K562 (cell line): ENCODE results near the gene TMC2. TPM values are rescaled to one million over a fixed set of nuclear protein-coding genes. Genes with fewer than 3 reads are reported as not detected.

Source experiments
- CAMTA2 ChIP-seq: fragments of 250-450 bp; sonication (Bioruptor Pico); conservative IDR thresholded peaks from 2 replicates; pipeline ENCODE4 v1.5.1; 2022
- CHD7 ChIP-seq: fragments of 200-600 bp; sonication (generic); IDR thresholded peaks from one replicate; pipeline ENCODE4 v1.6.1; 2012; ENCODE audit warnings: mild to moderate bottlenecking, low read depth, low read length, inconsistent platforms
- COPS2 ChIP-seq: fragments of 450-650 bp; conservative IDR thresholded peaks from 2 replicates; pipeline ENCODE4 v1.6.1; 2016; ENCODE audit warnings: mild to moderate bottlenecking, moderate library complexity
- CREB3 ChIP-seq: fragments of 450-650 bp; conservative IDR thresholded peaks from 2 replicates; pipeline ENCODE4 v1.6.1; 2016; ENCODE audit warnings: missing genetic modification characterization, low read depth, mild to moderate bottlenecking, missing compliant biosample characterization, moderate library complexity
- FOXA1 ChIP-seq: fragments of 450-650 bp; IDR thresholded peaks from 2 replicates; pipeline ENCODE4 v1.6.1; 2016; ENCODE audit warnings: mild to moderate bottlenecking, borderline replicate concordance
- FOXJ3 ChIP-seq: sonication (generic); formaldehyde crosslinking; IDR thresholded peaks from 2 replicates; pipeline ENCODE4 v1.4.0; 2020; ENCODE audit warnings: mild to moderate bottlenecking, missing genetic modification reagents
- GATAD2A ChIP-seq: fragments of 450-650 bp; IDR thresholded peaks from 2 replicates; pipeline ENCODE4 v1.6.1; 2017
- HNRNPUL1 ChIP-seq: fragments of 200-400 bp; formaldehyde crosslinking; IDR thresholded peaks from 2 replicates; pipeline ENCODE4 v1.6.1; 2017; ENCODE audit warnings: low read length
- SIRT6 ChIP-seq: IDR thresholded peaks from one replicate; pipeline ENCODE4 v1.6.1; 2012; ENCODE audit warnings: low read depth, mild to moderate bottlenecking, control low read depth, inconsistent platforms, low read length, moderate library complexity
- polyA plus RNA-seq, 8 experiments: library from polyadenylated mRNA; depleted of rRNA in 4 of 8; stranded (reverse) in 5 of 8; unstranded in 3 of 8; fragments of >200 nt; fragmentation: Nextera tagmentation in 2 of 8; fragmentation: Illumina TruSeq in 1 of 8; extraction: Ambion mirVana in 2 of 8; extraction: Trizol in 1 of 8; gene quantifications; 2 replicates each; pipeline versions ENCODE4 v1.2.1 to v1.2.3, GENCODE V29; 2011 to 2014; ENCODE audit warnings: inconsistent platforms in 1 of 8, missing spikeins in 1 of 8
- total RNA-seq, 7 experiments: library from RNA; depleted of rRNA in 6 of 7; stranded (reverse); fragments of >200 nt in 6 of 7; fragmentation: Illumina TruSeq in 2 of 7; extraction: Trizol in 2 of 7; gene quantifications; 2 replicates each; pipeline versions ENCODE4 v1.2.1 to v1.2.3, GENCODE V29; 2011 to 2021; ENCODE audit warnings: low replicate concordance in 1 of 7
- TF ChIP-seq, protein P1 (sequence below): fragments of 200-800 bp; sonication (Bioruptor generic); IDR thresholded peaks from 2 replicates; pipeline ENCODE4 v1.6.1; 2016; ENCODE audit warnings: missing genetic modification characterization, missing compliant biosample characterization

Gene TMC2
- total and polyA plus RNA-seq, 9 of the 15 experiments (the other 6 are each of a cell fraction or from before 2014, with no cell fraction given) = not detected

DNA sequence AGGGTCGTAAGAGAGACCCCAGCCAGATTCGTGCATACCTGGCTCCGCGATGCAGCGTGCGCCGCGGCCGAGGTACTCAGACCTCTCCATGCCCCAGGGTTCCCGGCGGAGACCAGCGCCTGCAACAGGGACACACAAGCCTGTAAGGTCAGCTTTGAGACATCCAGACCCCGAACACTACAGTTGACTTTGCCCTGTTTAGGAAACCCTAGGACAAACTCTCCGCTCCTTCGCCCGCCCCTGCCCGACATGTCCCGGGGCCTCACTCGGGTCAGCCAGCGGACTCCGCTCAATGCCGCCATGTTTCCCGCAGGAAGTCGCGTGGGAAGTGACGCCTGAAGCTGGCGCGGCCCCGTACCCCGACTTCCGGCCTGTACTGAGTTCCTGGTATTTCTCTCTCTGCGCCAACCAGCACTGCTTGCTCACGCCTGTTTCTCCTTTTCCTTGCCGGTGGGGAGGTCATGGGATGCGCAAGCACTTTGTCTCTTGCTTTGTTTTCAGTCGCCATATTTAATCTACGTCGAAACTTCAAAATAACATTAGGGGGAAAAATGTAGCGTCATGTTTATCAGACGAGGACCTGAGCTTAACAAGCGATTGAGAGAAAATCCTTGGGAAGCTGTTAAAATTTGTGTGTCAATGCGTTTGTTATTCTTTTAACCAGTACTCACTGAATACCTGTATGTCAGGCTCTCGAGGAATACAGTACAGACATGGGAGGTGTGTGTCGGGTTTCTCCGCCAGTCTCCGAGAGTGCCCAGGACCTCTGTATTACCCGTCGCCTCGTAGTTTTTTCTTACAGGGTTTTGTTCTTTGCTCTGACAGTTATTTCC is 127.7 kb downstream of the TMC2 start, which contains the start of gene IDH3B (continued):
- TF ChIP-seq, protein P1, sequence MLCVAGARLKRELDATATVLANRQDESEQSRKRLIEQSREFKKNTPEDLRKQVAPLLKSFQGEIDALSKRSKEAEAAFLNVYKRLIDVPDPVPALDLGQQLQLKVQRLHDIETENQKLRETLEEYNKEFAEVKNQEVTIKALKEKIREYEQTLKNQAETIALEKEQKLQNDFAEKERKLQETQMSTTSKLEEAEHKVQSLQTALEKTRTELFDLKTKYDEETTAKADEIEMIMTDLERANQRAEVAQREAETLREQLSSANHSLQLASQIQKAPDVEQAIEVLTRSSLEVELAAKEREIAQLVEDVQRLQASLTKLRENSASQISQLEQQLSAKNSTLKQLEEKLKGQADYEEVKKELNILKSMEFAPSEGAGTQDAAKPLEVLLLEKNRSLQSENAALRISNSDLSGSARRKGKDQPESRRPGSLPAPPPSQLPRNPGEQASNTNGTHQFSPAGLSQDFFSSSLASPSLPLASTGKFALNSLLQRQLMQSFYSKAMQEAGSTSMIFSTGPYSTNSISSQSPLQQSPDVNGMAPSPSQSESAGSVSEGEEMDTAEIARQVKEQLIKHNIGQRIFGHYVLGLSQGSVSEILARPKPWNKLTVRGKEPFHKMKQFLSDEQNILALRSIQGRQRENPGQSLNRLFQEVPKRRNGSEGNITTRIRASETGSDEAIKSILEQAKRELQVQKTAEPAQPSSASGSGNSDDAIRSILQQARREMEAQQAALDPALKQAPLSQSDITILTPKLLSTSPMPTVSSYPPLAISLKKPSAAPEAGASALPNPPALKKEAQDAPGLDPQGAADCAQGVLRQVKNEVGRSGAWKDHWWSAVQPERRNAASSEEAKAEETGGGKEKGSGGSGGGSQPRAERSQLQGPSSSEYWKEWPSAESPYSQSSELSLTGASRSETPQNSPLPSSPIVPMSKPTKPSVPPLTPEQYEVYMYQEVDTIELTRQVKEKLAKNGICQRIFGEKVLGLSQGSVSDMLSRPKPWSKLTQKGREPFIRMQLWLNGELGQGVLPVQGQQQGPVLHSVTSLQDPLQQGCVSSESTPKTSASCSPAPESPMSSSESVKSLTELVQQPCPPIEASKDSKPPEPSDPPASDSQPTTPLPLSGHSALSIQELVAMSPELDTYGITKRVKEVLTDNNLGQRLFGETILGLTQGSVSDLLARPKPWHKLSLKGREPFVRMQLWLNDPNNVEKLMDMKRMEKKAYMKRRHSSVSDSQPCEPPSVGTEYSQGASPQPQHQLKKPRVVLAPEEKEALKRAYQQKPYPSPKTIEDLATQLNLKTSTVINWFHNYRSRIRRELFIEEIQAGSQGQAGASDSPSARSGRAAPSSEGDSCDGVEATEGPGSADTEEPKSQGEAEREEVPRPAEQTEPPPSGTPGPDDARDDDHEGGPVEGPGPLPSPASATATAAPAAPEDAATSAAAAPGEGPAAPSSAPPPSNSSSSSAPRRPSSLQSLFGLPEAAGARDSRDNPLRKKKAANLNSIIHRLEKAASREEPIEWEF (CRISPR knock-in tag) = no peak
- TF ChIP-seq CREB3 (tag) = 0 out of 2 replicates have a peak, but pooled peaks have one; percentile 31
- no peak for TF ChIP-seq CHD7
- no peak for TF ChIP-seq FOXA1
- no peak for TF ChIP-seq CAMTA2 (CRISPR knock-in tag)
- TF ChIP-seq SIRT6 = no peak
- no peak for TF ChIP-seq COPS2
- no peak for TF ChIP-seq FOXJ3 (CRISPR knock-in tag)
- TF ChIP-seq HNRNPUL1 = no peak
- TF ChIP-seq GATAD2A = no peak
